IgD-negative memory B cell (primary cell): ENCODE measurements around the gene MYO18A. TPM values are rescaled to one million over a fixed set of nuclear protein-coding genes. Genes with fewer than 3 reads are reported as not detected.
"Not testable (repeated sequence)": the region's sequence is repeated elsewhere in the genome, so short reads cannot be mapped to it uniquely, and the experiment has no call there.

Experiments used
- H3K27ac Mint-ChIP-seq, 3 donors: one replicate each; pipeline ENCODE4 v1.8.0; 2020 to 2022; ENCODE audit warnings: mild to moderate bottlenecking in 3 of 3, mixed read lengths in 3 of 3, moderate library complexity in 1 of 3
- H3K27me3 Mint-ChIP-seq: one replicate; pipeline ENCODE4 v1.8.0; 2021; ENCODE audit warnings: mixed read lengths
- H3K36me3 Mint-ChIP-seq: one replicate; pipeline ENCODE4 v1.8.0; 2020; ENCODE audit warnings: mild to moderate bottlenecking, mixed read lengths
- H3K4me1 Mint-ChIP-seq, 3 donors: one replicate each; pipeline ENCODE4 v1.8.0; 2020 to 2022; ENCODE audit warnings: mixed read lengths in 3 of 3, mild to moderate bottlenecking in 1 of 3
- H3K4me3 Mint-ChIP-seq, 4 donors: one replicate each; pipeline ENCODE4 v1.8.0; 2020 to 2022; ENCODE audit warnings: mild to moderate bottlenecking in 4 of 4, mixed read lengths in 4 of 4, moderate library complexity in 3 of 4
- H3K9me3 Mint-ChIP-seq, 3 donors: one replicate each; pipeline ENCODE4 v1.8.0; 2020 to 2021; ENCODE audit warnings: mixed read lengths in 3 of 3, mild to moderate bottlenecking in 1 of 3
- polyA plus RNA-seq: library from polyadenylated mRNA; unstranded; fragments of 300-500 nt; fragmentation: Illumina TruSeq; gene quantifications from one replicate; pipeline ENCODE4 v1.2.3, GENCODE V29; 2021

MYO18A gene
- 39.6 TPM for polyA plus RNA-seq

- Mint-ChIP-seq H3K27me3 (no peaks in the 10 kb centered on the region), H3K4me3 (peak within 1 kb of the TSS; percentile 54 to 81 (median 72)), H3K36me3 (no peaks in the 10 kb centered on the region), H3K27ac (peak within 1 kb of the TSS in 2 of 3 donors; percentile 73 to 83), H3K4me1 (peaks cover 8 to 17% (median 15%) of the 10 kb centered on the region in 3 donors), H3K9me3 (no peaks in the 10 kb centered on the region)
Measured at GRCh38 chr17:29180034-29180787, at the start of gene MYO18A. MYO18A (minus strand) TSS chr17:29180398; CDS start chr17:29166940, 13,458 bp downstream.

DNA sequence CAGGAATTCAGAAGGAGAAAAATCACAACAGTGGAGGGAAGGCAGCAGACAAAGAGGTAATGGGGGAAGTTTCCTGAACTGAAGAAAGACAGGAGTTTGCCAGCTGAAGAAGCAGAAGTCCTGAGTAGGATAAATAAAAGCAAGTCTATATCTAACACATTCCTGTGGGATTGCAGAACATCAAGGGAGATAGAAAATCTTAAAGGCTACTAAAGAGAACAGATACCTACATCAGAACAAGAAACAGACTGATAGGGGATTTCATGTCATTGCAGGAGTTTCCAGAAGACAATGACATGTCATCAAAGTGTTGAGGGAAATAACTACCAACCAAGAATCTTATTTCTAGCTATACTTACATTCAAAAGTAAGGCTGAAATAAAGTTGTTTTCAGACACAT lies 45.2 kb upstream of the MYO18A start:
- Mint-ChIP-seq H3K4me1 (peaks cover 0 to 2% (median 0%) of the 10 kb centered on the region in 3 donors), H3K36me3 (peaks cover 2% of the 10 kb centered on the region), H3K4me3 (no peak overlapping the region), H3K9me3 (no peaks in the 10 kb centered on the region), H3K27me3 (no peaks in the 10 kb centered on the region), H3K27ac (peak overlapping the region in 1 of 3 donors; percentile 47)

DNA sequence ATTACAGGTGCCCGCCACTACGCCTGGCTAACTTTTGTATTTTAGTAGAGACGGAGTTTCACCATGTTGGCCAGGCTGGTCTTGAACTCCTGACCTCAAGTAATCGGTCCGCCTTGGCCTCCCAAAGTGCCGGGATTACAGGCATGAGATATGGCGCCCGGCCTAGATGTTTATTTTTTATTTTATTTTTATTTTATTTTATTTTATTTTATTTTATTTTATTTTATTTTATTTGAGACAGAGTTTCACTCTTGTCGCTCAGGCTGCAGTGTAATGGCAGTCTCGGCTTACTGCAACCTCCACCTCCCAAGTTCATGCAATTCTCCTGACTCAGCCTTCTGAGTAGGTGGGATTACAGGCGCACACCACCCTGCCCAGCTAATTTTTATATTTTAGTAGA lies 41.1 kb upstream of the MYO18A start:
- H3K36me3 Mint-ChIP-seq, H3K4me3 Mint-ChIP-seq, H3K27me3 Mint-ChIP-seq, H3K4me1 Mint-ChIP-seq, H3K27ac Mint-ChIP-seq, H3K9me3 Mint-ChIP-seq: not testable (repeated sequence)

- H3K36me3 Mint-ChIP-seq, result no peaks in the 10 kb centered on the region
- peak overlapping the region in 1 of 3 donors; percentile 76 for H3K27ac Mint-ChIP-seq
- H3K9me3 Mint-ChIP-seq, result no peaks in the 10 kb centered on the region
- H3K4me3 Mint-ChIP-seq, result peak overlapping the region in 1 of 4 donors; percentile 51
- peaks cover 7 to 8% (median 8%) of the 10 kb centered on the region in 3 donors for H3K4me1 Mint-ChIP-seq
- peaks cover 3% of the 10 kb centered on the region for H3K27me3 Mint-ChIP-seq
Measured at GRCh38 chr17:29219378-29220047, 39.3 kb upstream of the MYO18A start.

- Mint-ChIP-seq H3K4me1 (peaks cover 7 to 10% (median 8%) of the 10 kb centered on the region in 3 donors), H3K4me3 (no peak overlapping the region), H3K27me3 (peaks cover 3% of the 10 kb centered on the region), H3K36me3 (no peaks in the 10 kb centered on the region), H3K9me3 (no peaks in the 10 kb centered on the region), H3K27ac (no peak overlapping the region)
Measured at GRCh38 chr17:29216856-29217255, 36.7 kb upstream of the MYO18A start.

DNA sequence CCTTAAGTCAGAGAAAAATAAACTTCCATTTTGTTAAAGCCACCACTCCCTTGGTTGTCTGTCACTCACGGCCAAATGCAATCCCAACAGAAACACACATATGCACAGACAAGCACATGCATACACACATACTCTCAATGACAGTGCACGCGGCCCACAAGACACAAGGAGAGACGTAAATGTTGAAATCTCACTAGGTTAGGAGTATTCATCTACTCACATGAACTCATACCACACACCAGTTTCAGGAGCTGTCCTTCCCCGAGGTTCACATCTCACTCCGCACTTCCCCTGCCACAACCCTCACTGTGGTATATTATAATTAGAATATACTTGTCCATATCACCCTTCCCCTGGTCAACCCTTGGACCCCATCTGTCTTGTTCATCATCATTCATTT lies 36.0 kb upstream of the MYO18A start:
- Mint-ChIP-seq H3K27ac (no peak overlapping the region), H3K36me3 (no peaks in the 10 kb centered on the region), H3K4me1 (peaks cover 7 to 10% (median 8%) of the 10 kb centered on the region in 3 donors), H3K9me3 (no peaks in the 10 kb centered on the region), H3K4me3 (no peak overlapping the region), H3K27me3 (peaks cover 3% of the 10 kb centered on the region)

- no peaks in the 10 kb centered on the region for H3K9me3 Mint-ChIP-seq
- peaks cover 3% of the 10 kb centered on the region for H3K27me3 Mint-ChIP-seq
- peaks cover 7 to 10% (median 8%) of the 10 kb centered on the region in 3 donors for H3K4me1 Mint-ChIP-seq
- no peak overlapping the region for H3K27ac Mint-ChIP-seq
- H3K4me3 Mint-ChIP-seq, result no peak overlapping the region
- H3K36me3 Mint-ChIP-seq, result no peaks in the 10 kb centered on the region
Measured at GRCh38 chr17:29215717-29216116, 35.5 kb upstream of the MYO18A start.

DNA sequence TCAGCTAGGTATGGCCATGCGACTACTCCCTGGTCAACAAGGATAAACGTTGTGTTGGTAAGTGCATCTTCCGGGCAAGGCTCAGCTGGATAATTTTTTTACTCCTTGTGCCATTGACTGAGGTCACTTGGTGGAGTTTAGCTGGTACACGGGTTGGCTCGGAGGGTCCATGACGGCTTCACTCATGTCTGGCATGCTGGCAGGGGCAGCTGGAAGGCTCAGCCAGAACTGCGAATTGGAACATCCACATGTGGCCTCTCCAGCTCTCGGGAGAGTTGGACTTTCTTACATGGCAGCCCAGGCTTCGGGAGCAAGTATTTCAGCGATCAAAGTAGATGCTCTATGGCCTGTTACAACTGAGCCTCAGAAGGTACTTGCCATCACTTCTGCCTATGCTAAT lies 35.0 kb upstream of the MYO18A start:
- Mint-ChIP-seq H3K9me3 (no peaks in the 10 kb centered on the region), H3K27ac (no peak overlapping the region), H3K4me1 (peaks cover 7 to 10% (median 8%) of the 10 kb centered on the region in 3 donors), H3K36me3 (no peaks in the 10 kb centered on the region), H3K4me3 (no peak overlapping the region), H3K27me3 (peaks cover 3% of the 10 kb centered on the region)

- H3K4me1 Mint-ChIP-seq, result peaks cover 5 to 7% (median 6%) of the 10 kb centered on the region in 3 donors
- no peaks in the 10 kb centered on the region for H3K36me3 Mint-ChIP-seq
- H3K9me3 Mint-ChIP-seq, result no peaks in the 10 kb centered on the region
- peaks cover 3% of the 10 kb centered on the region for H3K27me3 Mint-ChIP-seq
- H3K27ac Mint-ChIP-seq, result no peak overlapping the region
- H3K4me3 Mint-ChIP-seq, result no peak overlapping the region
Measured at GRCh38 chr17:29214215-29215146, 34.3 kb upstream of the MYO18A start.

DNA sequence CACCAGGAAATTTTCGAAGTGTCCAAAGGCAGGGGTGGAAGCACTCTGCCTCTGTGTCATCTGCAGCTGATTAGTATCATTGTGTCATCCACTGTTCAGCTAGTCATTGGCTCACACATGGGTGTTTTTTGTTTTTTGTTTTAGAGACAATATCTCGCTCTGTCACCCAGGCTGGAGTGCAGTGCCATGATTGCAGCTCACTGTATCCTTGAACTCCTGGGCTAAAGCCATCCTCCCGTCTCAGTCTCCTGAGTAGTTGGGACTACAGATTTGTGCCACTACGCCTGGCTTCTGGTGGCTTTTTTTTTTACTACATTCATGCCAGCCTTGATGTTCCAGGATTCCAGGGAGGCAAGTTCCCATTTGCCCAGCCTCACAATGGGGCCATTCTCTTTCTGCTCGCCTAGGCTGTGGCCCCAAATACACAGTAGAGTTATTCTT lies 32.5 kb upstream of the MYO18A start:
- Mint-ChIP-seq H3K4me1 (peaks cover 0 to 2% (median 0%) of the 10 kb centered on the region in 3 donors), H3K27me3 (peaks cover 3% of the 10 kb centered on the region)

GRCh38 chr17:29212094-29212631 lies 32.0 kb upstream of the MYO18A start:
- H3K27me3 Mint-ChIP-seq, result peaks cover 3% of the 10 kb centered on the region
- H3K36me3 Mint-ChIP-seq, result no peaks in the 10 kb centered on the region
- no peaks in the 10 kb centered on the region for H3K9me3 Mint-ChIP-seq
- H3K4me1 Mint-ChIP-seq, result peaks cover 0 to 2% (median 0%) of the 10 kb centered on the region in 3 donors
- no peak overlapping the region for H3K27ac Mint-ChIP-seq
- H3K4me3 Mint-ChIP-seq, result no peak overlapping the region

More for the DNA sequence above, 32.5 kb upstream of the MYO18A start:
- Mint-ChIP-seq H3K36me3 (no peaks in the 10 kb centered on the region), H3K27ac (no peak overlapping the region), H3K4me3 (no peak overlapping the region), H3K9me3 (no peaks in the 10 kb centered on the region)

DNA sequence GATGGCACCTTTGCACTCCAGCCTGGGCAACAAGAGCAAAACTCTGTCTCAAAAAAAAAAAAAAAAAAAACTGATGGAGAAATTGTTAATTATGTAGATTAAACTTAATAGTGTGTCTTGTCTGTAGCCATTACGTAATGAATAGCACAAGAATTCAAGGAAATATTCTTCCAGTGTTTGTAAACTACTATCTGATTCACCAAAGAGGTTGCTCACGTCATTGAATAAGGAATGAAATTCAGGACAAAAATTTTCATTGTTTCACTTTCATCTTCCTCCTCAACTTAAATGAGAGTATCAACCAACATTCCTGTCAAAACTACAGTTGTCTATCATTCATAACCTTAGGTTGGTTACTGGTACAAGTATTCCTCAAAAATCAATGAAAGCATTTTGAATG lies 30.7 kb upstream of the MYO18A start:
- Mint-ChIP-seq H3K9me3 (no peaks in the 10 kb centered on the region), H3K27ac (no peak overlapping the region), H3K27me3 (peaks cover 3% of the 10 kb centered on the region), H3K4me1 (peaks cover 0 to 2% (median 0%) of the 10 kb centered on the region in 3 donors), H3K4me3 (no peak overlapping the region), H3K36me3 (no peaks in the 10 kb centered on the region)

GRCh38 chr17:29209073-29209472 lies 28.9 kb upstream of the MYO18A start:
- Mint-ChIP-seq H3K9me3 (no peaks in the 10 kb centered on the region), H3K27ac (no peak overlapping the region), H3K4me1 (peaks cover 0 to 2% (median 0%) of the 10 kb centered on the region in 3 donors), H3K27me3 (peaks cover 1% of the 10 kb centered on the region), H3K4me3 (no peak overlapping the region), H3K36me3 (no peaks in the 10 kb centered on the region)

DNA sequence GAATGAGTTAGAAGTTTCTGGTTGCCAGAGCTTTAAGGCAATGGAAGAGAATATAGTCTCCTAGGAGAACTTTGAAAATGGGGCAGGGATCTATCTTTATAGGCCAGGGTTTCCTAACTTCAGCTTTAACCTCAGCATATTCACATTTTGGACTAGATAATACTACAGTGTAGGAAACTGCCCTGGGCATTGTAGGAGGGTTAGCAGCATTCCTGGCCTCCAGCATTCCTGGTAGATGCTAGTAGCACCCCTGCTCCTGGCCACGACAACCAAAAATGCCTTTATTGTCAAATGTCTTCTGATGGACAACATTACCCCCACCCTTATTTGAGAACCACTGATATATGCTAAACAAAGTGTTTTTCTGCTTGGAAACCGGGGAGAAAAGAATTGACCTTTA lies 27.8 kb upstream of the MYO18A start:
- H3K4me3 Mint-ChIP-seq, result no peak overlapping the region
- peaks cover 1% of the 10 kb centered on the region for H3K27me3 Mint-ChIP-seq
- H3K36me3 Mint-ChIP-seq, result no peaks in the 10 kb centered on the region
- no peaks in the 10 kb centered on the region for H3K9me3 Mint-ChIP-seq
- peaks cover 0 to under 1% (median 0%) of the 10 kb centered on the region in 3 donors for H3K4me1 Mint-ChIP-seq
- no peak overlapping the region for H3K27ac Mint-ChIP-seq
